Stomach (tissue), 4 donors: ENCODE data around the gene TTLL12.

Experiments used
- CTCF ChIP-seq, 7 experiments: fragments of 450-650 bp in 4 of 7; fragments of 200-600 bp in 3 of 7; sonication (generic) in 3 of 7; IDR thresholded peaks; one replicate each; pipeline ENCODE4 v1.5.1; 2016 to 2019; ENCODE audit warnings: antibody characterized with exemption in 7 of 7, control low read depth in 2 of 7, mild to moderate bottlenecking in 1 of 7
- POLR2A ChIP-seq, 4 donors: fragments of 450-650 bp; IDR thresholded peaks; one replicate each; pipeline ENCODE4 v1.6.1; 2016; ENCODE audit warnings: antibody characterized with exemption in 4 of 4, control low read depth in 2 of 4, mild to moderate bottlenecking in 1 of 4, moderate library complexity in 1 of 4
- POLR2AphosphoS5 ChIP-seq, 3 donors: sonication (generic); formaldehyde crosslinking; IDR thresholded peaks; one replicate each; pipeline ENCODE4 v1.6.1; 2016; ENCODE audit warnings: antibody characterized with exemption in 3 of 3

GRCh38 chr22:43160497-43161126 is 26.3 kb downstream of the TTLL12 start:
- TF ChIP-seq POLR2A (IDR thresholded peaks at IDR 0.05) (no peak), CTCF (IDR thresholded peaks at IDR 0.05) (no peak), POLR2AphosphoS5 (IDR thresholded peaks at IDR 0.05) (no peak)
